ENCODE results near the gene NDUFB10. TPM values are rescaled to one million over a fixed set of nuclear protein-coding genes. Genes with fewer than 3 reads are reported as not detected.

Gene NDUFB10
- total and polyA plus RNA-seq, 2 experiments from 2014 or later = 244 to 495 TPM

GRCh38 chr16:1963806-1964505 is 4.6 kb downstream of the NDUFB10 start:
- TF ChIP-seq POLR2AphosphoS5 (IDR thresholded peaks at IDR 0.05; ENCODE audit: low read depth) = peak; percentile 42; the same call in 1 of the 2 replicates
- no peak for TF ChIP-seq EZH2 (IDR thresholded peaks at IDR 0.05; ENCODE audit: low read depth, unreplicated experiment)
- Histone ChIP-seq H4K20me1 (replicated peaks; ENCODE audit: insufficient read depth) (peaks cover 27% of the 10 kb centered on the region), H3K27ac (ENCODE audit: low read depth) (peak overlapping the region; percentile 93), H2AFZ (no peak overlapping the region), H3K36me3 (ENCODE audit: insufficient read depth) (peaks cover 25% of the 10 kb centered on the region), H3K4me3 (peak overlapping the region; percentile 100), H3K4me2 (peak overlapping the region; percentile 100), H3F3A (replicated peaks; ENCODE audit: low read depth) (peaks cover 40% of the 10 kb centered on the region), H3K9me2 (ENCODE audit: insufficient read depth) (no peaks in the 10 kb centered on the region), H3K27me3 (ENCODE audit: insufficient read depth) (no peaks in the 10 kb centered on the region), H3K79me2 (replicated peaks; ENCODE audit: insufficient read depth) (peaks cover 46% of the 10 kb centered on the region), H3K4me1 (ENCODE audit: insufficient read depth) (peaks cover 38% of the 10 kb centered on the region; the same call in 1 of the 2 replicates)
- Mint-ChIP-seq H3K36me3 (ENCODE audit: low read depth) (peaks cover 44% of the 10 kb centered on the region), H3K27me3 (ENCODE audit: insufficient read depth, low read depth, poor library complexity) (peaks cover 58% of the 10 kb centered on the region), H3K27ac (peak overlapping the region; percentile 96), H3K9me3 (peaks cover 8% of the 10 kb centered on the region; the same call in 2 of the 3 replicates), H3K4me1 (peaks cover 33% of the 10 kb centered on the region), H3K4me3 (peak overlapping the region; percentile 91)
- DNase-seq (ENCODE audit: low spot score) (no peak), ATAC-seq (no peak)

- Mint-ChIP-seq H3K4me3 (peak within 1 kb of the TSS; percentile 91), H3K27me3 (ENCODE audit: insufficient read depth, low read depth, poor library complexity) (peaks cover 57% of the 10 kb centered on the region), H3K9me3 (peaks cover 8% of the 10 kb centered on the region; the same call in 2 of the 3 replicates), H3K36me3 (ENCODE audit: low read depth) (peaks cover 44% of the 10 kb centered on the region), H3K4me1 (peaks cover 33% of the 10 kb centered on the region), H3K27ac (peak within 1 kb of the TSS; percentile 98)
- TF ChIP-seq ETS1 (IDR thresholded peaks at IDR 0.05) = peak; percentile 74; the same call in 1 of the 2 replicates
- TF ChIP-seq CREB1 (CRISPR knock-in tag; IDR thresholded peaks at IDR 0.05; ENCODE audit: low read depth) = peak; percentile 95
- TF ChIP-seq ZNF114 (CRISPR knock-in tag; IDR thresholded peaks at IDR 0.05) = no peak
- TF ChIP-seq REST (IDR thresholded peaks at IDR 0.05; ENCODE audit: unreplicated experiment) = peak; percentile 41
- no peak for TF ChIP-seq EZH2phosphoT487 (IDR thresholded peaks at IDR 0.05; ENCODE audit: unreplicated experiment)
- peak; percentile 99 for TF ChIP-seq POLR2AphosphoS5 (IDR thresholded peaks at IDR 0.05; ENCODE audit: low read depth)
- Histone ChIP-seq H3K36me3 (ENCODE audit: insufficient read depth) (peaks cover 25% of the 10 kb centered on the region), H3K27ac (ENCODE audit: low read depth) (peak within 1 kb of the TSS; percentile 93), H3K9me2 (ENCODE audit: insufficient read depth) (no peaks in the 10 kb centered on the region), H3K4me3 (peak within 1 kb of the TSS; percentile 100), H3K4me2 (peak within 1 kb of the TSS; percentile 100), H2AFZ (no peak within 1 kb of the TSS), H3K4me1 (ENCODE audit: insufficient read depth) (peaks cover 38% of the 10 kb centered on the region; the same call in 1 of the 2 replicates), H3K27me3 (ENCODE audit: insufficient read depth) (no peaks in the 10 kb centered on the region), H3K79me2 (replicated peaks; ENCODE audit: insufficient read depth) (peaks cover 46% of the 10 kb centered on the region), H3F3A (replicated peaks; ENCODE audit: low read depth) (peaks cover 38% of the 10 kb centered on the region), H4K20me1 (replicated peaks; ENCODE audit: insufficient read depth) (peaks cover 27% of the 10 kb centered on the region)
- peak; percentile 100 for DNase-seq (ENCODE audit: low spot score)
- peak; percentile 65 for ATAC-seq
Observed at GRCh38 chr16:1964506-1965395, 5.4 kb downstream of the NDUFB10 start, which contains the start of gene RPS2. Gene RPS2, minus strand, starts transcription at chr16:1964826. Its CDS starts 201 bp downstream, at chr16:1964625.
